CD4-positive, alpha-beta T cell treated with Interleukin-15 for 1 hour (primary cell): ENCODE data around the gene SRGAP2C.
"Not testable (repeated sequence)": the region's sequence is repeated elsewhere in the genome, so short reads cannot be mapped to it uniquely, and the experiment has no call there.

Experiments used
- DNase-seq: peaks from one replicate; pipeline ENCODE4 v3.0.0-alpha.2; 2020

The SRGAP2C gene

GRCh38 chr1:121184290-121185127 is at the start of gene SRGAP2C, which contains the start of gene FAM72B:
Gene SRGAP2C (plus strand): TSS chr1:121184975. CDS start chr1:121187447, 2,472 bp downstream.
Gene FAM72B (minus strand): TSS chr1:121184340. CDS start chr1:121183489, 851 bp downstream.
- DNase-seq = peak; percentile 98

GRCh38 chr1:121140393-121140792 is 44.4 kb upstream of the SRGAP2C start:
- not testable (repeated sequence) for DNase-seq

GRCh38 chr1:121148489-121149190 is 36.1 kb upstream of the SRGAP2C start:
- not testable (repeated sequence) for DNase-seq

GRCh38 chr1:121151294-121151693 is 33.5 kb upstream of the SRGAP2C start:
- DNase-seq = not testable (repeated sequence)

GRCh38 chr1:121152788-121153187 is 32.0 kb upstream of the SRGAP2C start:
- not testable (repeated sequence) for DNase-seq

- not testable (repeated sequence) for DNase-seq
These were observed 30.0 kb upstream of the SRGAP2C start for GRCh38 chr1:121154811-121155210.

GRCh38 chr1:121155671-121156358 is 29.0 kb upstream of the SRGAP2C start:
- DNase-seq = not testable (repeated sequence)

- DNase-seq = not testable (repeated sequence)
These were observed 27.7 kb upstream of the SRGAP2C start for GRCh38 chr1:121156958-121157603.

- DNase-seq = not testable (repeated sequence)
These were observed 27.2 kb upstream of the SRGAP2C start for GRCh38 chr1:121157609-121158008.

GRCh38 chr1:121160118-121160517 is 24.7 kb upstream of the SRGAP2C start:
- not testable (repeated sequence) for DNase-seq

GRCh38 chr1:121161199-121161901 is 23.4 kb upstream of the SRGAP2C start:
- DNase-seq = not testable (repeated sequence)

- not testable (repeated sequence) for DNase-seq
These were observed 20.7 kb upstream of the SRGAP2C start for GRCh38 chr1:121163850-121164757.

GRCh38 chr1:121165296-121165695 is 19.5 kb upstream of the SRGAP2C start:
- not testable (repeated sequence) for DNase-seq

GRCh38 chr1:121167225-121167738 is 17.5 kb upstream of the SRGAP2C start:
- not testable (repeated sequence) for DNase-seq

GRCh38 chr1:121168152-121168668 is 16.6 kb upstream of the SRGAP2C start:
- DNase-seq = not testable (repeated sequence)

- not testable (repeated sequence) for DNase-seq
These were observed 8.1 kb upstream of the SRGAP2C start for GRCh38 chr1:121176649-121177048.

GRCh38 chr1:121178197-121178596 is 6.6 kb upstream of the SRGAP2C start:
- not testable (repeated sequence) for DNase-seq

GRCh38 chr1:121183867-121184266 is 908 bp upstream of the SRGAP2C start:
- DNase-seq = not testable (repeated sequence)

- not testable (repeated sequence) for DNase-seq
These were observed 449 bp downstream of the SRGAP2C start for GRCh38 chr1:121185140-121185708.

GRCh38 chr1:121186191-121186590 is 1.4 kb downstream of the SRGAP2C start:
- not testable (repeated sequence) for DNase-seq
